Measurements from ENCODE around the gene DOCK4. TPM values are rescaled to one million over a fixed set of nuclear protein-coding genes. Genes with fewer than 3 reads are reported as not detected.

The DOCK4 gene
- total RNA-seq, 1 donor from 2014 or later, result 32.2 TPM

- peaks cover 3% of the 10 kb centered on the region for H3K36me3 Mint-ChIP-seq (ENCODE audit: low read depth, unreplicated experiment)
- peaks cover 6% of the 10 kb centered on the region for H3K4me1 Mint-ChIP-seq (ENCODE audit: low read depth, unreplicated experiment)
- no peaks in the 10 kb centered on the region for H3K27me3 Mint-ChIP-seq (ENCODE audit: low read depth, unreplicated experiment)
- no peak overlapping the region for H3K4me3 Mint-ChIP-seq (ENCODE audit: unreplicated experiment)
- Histone ChIP-seq H3K36me3 (ENCODE audit: insufficient read depth, low read length) (no peaks in the 10 kb centered on the region), H3K27ac (ENCODE audit: low read depth, low read length) (no peak overlapping the region), H3K27me3 (ENCODE audit: insufficient read depth, low read length) (no peaks in the 10 kb centered on the region), H3K9me3 (ENCODE audit: insufficient read depth, low read depth, low read length) (no peaks in the 10 kb centered on the region), H2AFZ (ENCODE audit: low read depth, low read length) (no peak overlapping the region), H3K4me1 (ENCODE audit: insufficient read depth, low read length) (peaks cover 7% of the 10 kb centered on the region), H3K79me2 (ENCODE audit: insufficient read depth, low read length) (no peaks in the 10 kb centered on the region), H4K20me1 (ENCODE audit: insufficient read depth, low read length) (no peaks in the 10 kb centered on the region), H3K9ac (ENCODE audit: low read length) (no peak overlapping the region), H3K4me3 (ENCODE audit: insufficient read depth, low read depth, low read length) (no peak overlapping the region), H3K4me2 (ENCODE audit: low read length) (no peak overlapping the region)
- TF ChIP-seq CTCF (IDR thresholded peaks at IDR 0.05; ENCODE audit: insufficient read depth, low read depth, low read length) (no peak), EZH2 (IDR thresholded peaks at IDR 0.05; ENCODE audit: insufficient read depth, low read length) (no peak)
- no peak for DNase-seq (ENCODE audit: low read depth)
- no peaks in the 10 kb centered on the region for H3K9me3 Mint-ChIP-seq (ENCODE audit: unreplicated experiment)
- FAIRE-seq, result no peak
- no peak overlapping the region for H3K27ac Mint-ChIP-seq (ENCODE audit: unreplicated experiment)
Measured at GRCh38 chr7:111990643-111991042, 215.6 kb downstream of the DOCK4 start.

GRCh38 chr7:111987886-111988285 is 218.3 kb downstream of the DOCK4 start:
- Histone ChIP-seq H3K4me2 (ENCODE audit: low read length) (no peak overlapping the region), H3K79me2 (ENCODE audit: insufficient read depth, low read length) (no peaks in the 10 kb centered on the region), H3K4me1 (ENCODE audit: insufficient read depth, low read length) (peaks cover 7% of the 10 kb centered on the region), H4K20me1 (ENCODE audit: insufficient read depth, low read length) (no peaks in the 10 kb centered on the region), H3K4me3 (ENCODE audit: insufficient read depth, low read depth, low read length) (no peak overlapping the region), H3K9ac (ENCODE audit: low read length) (no peak overlapping the region), H3K27ac (ENCODE audit: low read depth, low read length) (no peak overlapping the region), H3K36me3 (ENCODE audit: insufficient read depth, low read length) (no peaks in the 10 kb centered on the region), H3K9me3 (ENCODE audit: insufficient read depth, low read depth, low read length) (no peaks in the 10 kb centered on the region), H2AFZ (ENCODE audit: low read depth, low read length) (no peak overlapping the region), H3K27me3 (ENCODE audit: insufficient read depth, low read length) (no peaks in the 10 kb centered on the region)
- H3K36me3 Mint-ChIP-seq (ENCODE audit: low read depth, unreplicated experiment), result peaks cover 18% of the 10 kb centered on the region
- H3K27ac Mint-ChIP-seq (ENCODE audit: unreplicated experiment), result no peak overlapping the region
- no peaks in the 10 kb centered on the region for H3K27me3 Mint-ChIP-seq (ENCODE audit: low read depth, unreplicated experiment)
- FAIRE-seq (no peak), DNase-seq (ENCODE audit: low read depth) (no peak)
- peaks cover 6% of the 10 kb centered on the region for H3K4me1 Mint-ChIP-seq (ENCODE audit: low read depth, unreplicated experiment)
- no peak for TF ChIP-seq CTCF (IDR thresholded peaks at IDR 0.05; ENCODE audit: insufficient read depth, low read depth, low read length)
- TF ChIP-seq EZH2 (IDR thresholded peaks at IDR 0.05; ENCODE audit: insufficient read depth, low read length), result no peak
- peaks cover 2% of the 10 kb centered on the region for H3K9me3 Mint-ChIP-seq (ENCODE audit: unreplicated experiment)
- no peak overlapping the region for H3K4me3 Mint-ChIP-seq (ENCODE audit: unreplicated experiment)

- DNase-seq (ENCODE audit: low read depth) (peak; percentile 59), FAIRE-seq (no peak)
- peaks cover 19% of the 10 kb centered on the region for H3K36me3 Mint-ChIP-seq (ENCODE audit: low read depth, unreplicated experiment)
- H3K9me3 Mint-ChIP-seq (ENCODE audit: unreplicated experiment), result peaks cover 2% of the 10 kb centered on the region
- H2AFZ ChIP-seq (ENCODE audit: low read depth, low read length), result no peak overlapping the region
- no peaks in the 10 kb centered on the region for H3K36me3 ChIP-seq (ENCODE audit: insufficient read depth, low read length)
- H3K27me3 Mint-ChIP-seq (ENCODE audit: low read depth, unreplicated experiment), result no peaks in the 10 kb centered on the region
- H3K9ac ChIP-seq (ENCODE audit: low read length), result no peak overlapping the region
- H3K79me2 ChIP-seq (ENCODE audit: insufficient read depth, low read length), result no peaks in the 10 kb centered on the region
- H3K9me3 ChIP-seq (ENCODE audit: insufficient read depth, low read depth, low read length), result no peaks in the 10 kb centered on the region
- peaks cover 7% of the 10 kb centered on the region for H3K4me1 ChIP-seq (ENCODE audit: insufficient read depth, low read length)
- H3K4me3 Mint-ChIP-seq (ENCODE audit: unreplicated experiment), result no peak overlapping the region
- no peaks in the 10 kb centered on the region for H4K20me1 ChIP-seq (ENCODE audit: insufficient read depth, low read length)
- peaks cover 6% of the 10 kb centered on the region for H3K4me1 Mint-ChIP-seq (ENCODE audit: low read depth, unreplicated experiment)
- H3K27ac ChIP-seq (ENCODE audit: low read depth, low read length), result no peak overlapping the region
- peak overlapping the region; percentile 42 for H3K4me2 ChIP-seq (ENCODE audit: low read length)
- TF ChIP-seq CTCF (IDR thresholded peaks at IDR 0.05; ENCODE audit: insufficient read depth, low read depth, low read length), result no peak
- no peak for TF ChIP-seq EZH2 (IDR thresholded peaks at IDR 0.05; ENCODE audit: insufficient read depth, low read length)
- no peak overlapping the region for H3K27ac Mint-ChIP-seq (ENCODE audit: unreplicated experiment)
- H3K27me3 ChIP-seq (ENCODE audit: insufficient read depth, low read length), result no peaks in the 10 kb centered on the region
- H3K4me3 ChIP-seq (ENCODE audit: insufficient read depth, low read depth, low read length), result no peak overlapping the region
Measured at GRCh38 chr7:111987115-111987826, 218.9 kb downstream of the DOCK4 start.
